ENCODE data around the gene ZNF444. TPM values are rescaled to one million over a fixed set of nuclear protein-coding genes. Genes with fewer than 3 reads are reported as not detected.
"Not testable (repeated sequence)": the region's sequence is repeated elsewhere in the genome, so short reads cannot be mapped to it uniquely, and the experiment has no call there.

ZNF444 gene
- polyA plus RNA-seq, 5 donors = 30.5 to 62.6 (median 51.1) TPM

DNA sequence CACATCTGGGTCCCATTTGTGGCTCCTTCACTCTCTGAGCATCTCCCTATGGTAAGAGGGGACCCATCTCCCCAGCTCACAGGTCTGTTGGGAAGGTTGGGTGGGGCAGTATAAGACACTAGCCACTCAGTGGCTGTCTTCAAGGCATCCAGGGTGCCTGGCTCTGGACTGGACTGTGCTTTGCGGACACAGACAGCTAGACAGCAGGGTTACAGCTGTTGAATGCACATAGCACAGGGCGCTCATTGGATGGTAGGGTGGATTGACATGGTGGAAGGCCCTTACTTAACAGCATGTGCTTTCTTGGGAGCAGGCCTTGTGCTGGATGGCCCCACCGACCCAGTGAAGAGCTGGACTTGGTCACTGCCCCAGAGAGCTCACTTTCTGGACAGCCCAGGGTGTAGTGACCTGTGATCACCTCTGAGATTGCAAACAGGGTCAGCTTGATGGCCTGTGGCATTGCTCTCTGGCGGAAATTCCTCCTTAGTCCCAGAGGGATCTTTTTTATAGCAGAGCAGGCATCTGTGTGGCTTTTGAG lies 1.9 kb downstream of the ZNF444 start:
- DNase-seq = no peak

DNA sequence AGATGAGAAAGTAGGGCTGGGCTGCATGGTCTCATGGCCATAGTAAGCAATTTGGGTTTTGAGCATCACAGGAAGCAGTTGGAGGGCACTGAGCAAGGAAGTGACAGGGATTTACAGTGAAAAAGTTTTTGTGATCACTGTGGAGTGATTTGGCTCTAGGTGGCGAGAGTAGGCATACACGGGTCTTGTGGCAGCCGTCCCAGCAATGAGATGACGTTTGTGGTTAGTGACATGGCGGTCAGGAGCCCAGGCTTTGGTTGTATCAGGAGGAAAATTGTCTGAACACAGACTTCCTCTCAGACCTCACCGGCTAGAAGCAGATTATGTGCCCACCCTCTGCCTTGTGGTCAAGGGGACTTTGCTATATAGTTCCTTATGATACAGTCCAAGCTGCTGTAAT lies 3.3 kb downstream of the ZNF444 start:
- DNase-seq = no peak

DNA sequence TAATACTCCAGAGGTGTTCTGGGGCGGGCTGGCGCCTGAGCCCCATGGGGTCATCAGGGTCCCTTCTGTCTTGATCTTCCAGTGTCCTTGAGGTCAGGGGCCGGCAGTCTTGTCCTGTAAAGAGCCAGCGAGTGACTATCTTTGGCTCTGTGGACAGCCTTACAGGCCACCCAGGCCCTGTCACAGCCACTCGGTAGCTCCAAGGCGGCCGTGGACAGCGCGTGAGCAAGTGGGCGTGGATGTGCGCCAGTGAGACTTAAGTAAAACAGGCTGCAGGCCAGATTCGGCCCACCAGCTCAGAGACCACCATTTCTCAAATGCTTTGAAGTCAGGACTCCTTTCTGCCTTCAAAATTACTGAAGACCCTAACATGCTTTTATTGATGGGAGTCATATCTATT lies 3.7 kb downstream of the ZNF444 start:
- no peak for DNase-seq

DNA sequence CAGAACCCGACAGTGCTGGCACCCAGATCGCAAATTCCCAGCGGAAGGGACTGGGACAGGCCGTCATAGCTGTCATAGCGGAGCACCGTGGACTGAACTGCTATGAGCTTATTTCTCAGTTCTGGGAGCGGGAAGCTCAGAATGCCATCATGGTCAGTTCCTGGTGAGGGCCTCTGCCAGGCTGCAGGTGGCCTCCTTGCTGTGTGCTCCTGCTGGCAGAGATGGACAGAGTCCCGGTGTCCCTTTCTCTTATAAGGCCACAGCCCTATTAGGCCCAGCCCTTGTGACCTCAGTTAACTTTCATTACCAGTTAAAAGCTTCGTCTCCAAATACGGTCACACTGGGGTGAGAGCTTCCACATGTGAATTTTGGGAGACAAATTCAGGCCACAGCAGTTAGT lies 4.6 kb downstream of the ZNF444 start:
- DNase-seq = no peak

DNA sequence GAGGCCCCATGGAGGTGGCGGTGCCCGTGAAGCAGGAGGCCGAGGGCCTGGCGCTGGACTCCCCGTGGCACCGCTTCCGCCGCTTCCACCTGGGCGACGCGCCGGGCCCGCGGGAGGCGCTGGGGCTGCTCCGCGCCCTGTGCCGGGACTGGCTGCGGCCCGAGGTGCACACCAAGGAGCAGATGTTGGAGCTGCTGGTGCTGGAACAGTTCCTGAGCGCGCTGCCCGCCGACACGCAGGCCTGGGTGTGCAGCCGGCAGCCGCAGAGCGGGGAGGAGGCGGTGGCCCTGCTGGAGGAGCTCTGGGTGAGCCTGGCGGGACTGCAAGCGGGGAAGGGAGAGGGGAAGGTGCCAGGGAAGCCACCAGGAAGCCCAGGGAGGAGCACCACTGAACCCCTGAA lies 5.8 kb downstream of the ZNF444 start:
- DNase-seq = no peak

DNA sequence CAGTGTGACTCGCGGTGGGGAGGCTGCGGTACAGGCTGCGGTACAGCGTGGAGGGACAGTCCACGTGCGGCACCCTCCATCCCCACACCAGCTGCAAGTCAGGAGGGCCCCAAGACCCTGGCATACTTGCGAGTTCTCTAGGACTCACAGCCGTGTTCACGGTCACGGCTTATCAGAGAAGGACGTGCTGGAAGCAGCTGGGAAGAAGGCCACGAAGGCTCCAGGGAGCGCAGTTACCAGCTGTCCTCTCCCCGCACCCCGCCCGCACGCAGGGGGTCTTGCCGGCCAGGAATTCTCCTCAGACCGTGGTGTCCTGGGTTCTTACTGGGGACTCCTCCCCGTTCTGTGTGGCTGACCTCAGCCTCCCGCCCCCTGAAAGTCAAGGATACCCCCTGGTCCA lies 6.2 kb downstream of the ZNF444 start:
- DNase-seq = no peak

DNA sequence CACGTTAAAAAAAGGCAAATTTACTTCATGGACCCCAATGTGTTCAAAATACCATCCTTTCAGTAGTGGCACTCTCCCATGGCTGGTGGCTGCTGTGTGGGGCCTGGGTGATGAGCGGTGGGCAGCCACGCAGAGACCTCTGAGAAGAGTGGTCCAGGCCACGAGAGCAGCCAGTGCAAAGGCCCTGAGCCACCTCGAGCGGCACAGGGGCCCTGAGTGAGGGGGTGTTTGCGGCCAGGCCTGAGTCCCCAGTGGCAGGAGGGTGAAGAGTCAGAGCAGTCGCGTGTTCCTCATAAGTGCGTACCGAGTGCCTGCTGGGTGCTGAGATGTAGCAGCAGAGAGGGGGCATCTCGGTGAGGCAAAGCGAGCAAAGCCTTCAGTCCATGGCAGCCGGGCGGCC lies 7.0 kb downstream of the ZNF444 start:
- DNase-seq = no peak

DNA sequence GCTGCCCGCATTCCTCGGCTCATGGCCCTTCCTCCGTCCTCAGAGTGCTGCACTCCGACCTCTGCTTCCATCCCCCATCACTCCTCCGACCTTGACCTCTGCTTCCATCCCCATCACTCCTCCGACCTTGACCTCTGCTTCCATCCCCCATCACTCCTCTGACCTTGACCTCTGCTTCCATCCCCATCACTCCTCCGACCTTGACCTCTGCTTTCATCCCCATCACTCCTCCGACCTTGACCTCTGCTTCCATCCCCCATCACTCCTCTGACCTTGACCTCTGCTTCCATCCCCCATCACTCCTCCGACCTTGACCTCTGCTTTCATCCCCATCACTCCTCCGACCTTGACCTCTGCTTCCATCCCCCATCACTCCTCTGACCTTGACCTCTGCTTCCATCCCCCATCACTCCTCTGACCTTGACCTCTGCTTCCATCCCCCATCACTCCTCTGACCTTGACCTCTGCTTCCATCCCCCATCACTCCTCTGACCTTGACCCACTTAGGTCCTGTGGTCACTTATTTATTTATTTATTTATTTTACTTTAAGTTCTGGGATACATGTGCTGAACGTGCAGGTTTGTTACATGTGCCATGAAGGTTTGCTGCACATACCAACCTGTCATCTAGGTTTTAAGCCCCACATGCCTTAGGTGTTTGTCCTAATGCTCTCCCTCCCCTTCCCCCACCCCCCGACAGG lies 8.0 kb downstream of the ZNF444 start:
- DNase-seq = not testable (repeated sequence)

DNA sequence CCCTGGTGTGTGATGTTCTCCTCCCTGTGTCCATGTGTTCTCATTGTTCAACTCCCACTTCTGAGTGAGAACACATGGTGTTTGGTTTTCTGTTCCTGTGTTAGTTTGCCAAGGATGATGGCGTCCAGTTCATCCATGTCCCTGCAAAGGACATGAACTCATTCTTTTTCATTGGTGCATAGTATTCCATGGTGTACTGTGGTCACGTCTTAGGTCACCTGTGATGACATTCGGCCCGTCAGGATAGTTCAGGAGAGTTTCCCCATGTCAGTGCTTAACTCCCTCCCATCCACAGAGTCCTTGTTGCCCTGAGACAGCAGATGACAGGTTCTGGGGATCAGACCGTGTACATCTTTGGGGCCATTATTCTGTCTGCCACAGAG lies 8.6 kb downstream of the ZNF444 start:
- no peak for DNase-seq

DNA sequence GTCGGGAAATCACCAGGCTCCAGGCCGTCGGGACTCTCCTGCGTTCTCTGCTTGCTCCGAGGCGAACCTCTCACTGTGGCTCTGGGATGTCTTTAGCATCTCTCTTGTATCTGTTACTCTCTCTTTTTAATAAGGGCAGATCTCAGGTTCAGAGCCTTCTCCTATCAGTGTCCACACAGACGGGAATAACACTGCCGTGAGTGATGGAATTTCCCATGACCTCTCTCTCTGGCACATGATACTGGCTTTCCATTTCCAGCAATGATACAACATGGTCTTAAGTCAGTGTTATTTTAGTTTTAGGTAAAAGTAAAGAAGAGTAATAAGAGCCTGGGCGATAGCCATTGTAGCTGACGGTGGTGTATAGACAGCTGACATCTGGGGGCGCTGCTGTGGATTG lies 9.3 kb downstream of the ZNF444 start:
- DNase-seq = no peak

DNA sequence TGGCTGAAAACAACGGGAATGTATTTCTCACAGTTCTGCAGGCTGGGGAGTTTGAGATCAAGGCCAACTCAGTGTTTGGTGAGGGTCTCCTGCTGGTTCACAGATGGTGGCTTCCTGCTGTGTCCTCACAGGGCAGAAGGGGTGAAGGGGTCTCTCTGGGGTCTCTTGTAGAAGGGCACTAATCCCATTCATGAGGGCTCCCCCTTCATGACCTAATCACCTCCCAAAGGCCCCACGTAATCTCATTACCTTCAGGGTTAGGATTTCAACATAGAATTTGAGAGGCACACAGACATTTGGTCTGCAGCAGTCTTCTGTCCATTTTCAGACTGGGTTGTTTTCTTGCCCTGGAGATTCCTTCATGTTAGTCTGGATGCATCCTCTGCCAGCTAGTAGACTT lies 11.6 kb downstream of the ZNF444 start:
- DNase-seq = no peak

DNA sequence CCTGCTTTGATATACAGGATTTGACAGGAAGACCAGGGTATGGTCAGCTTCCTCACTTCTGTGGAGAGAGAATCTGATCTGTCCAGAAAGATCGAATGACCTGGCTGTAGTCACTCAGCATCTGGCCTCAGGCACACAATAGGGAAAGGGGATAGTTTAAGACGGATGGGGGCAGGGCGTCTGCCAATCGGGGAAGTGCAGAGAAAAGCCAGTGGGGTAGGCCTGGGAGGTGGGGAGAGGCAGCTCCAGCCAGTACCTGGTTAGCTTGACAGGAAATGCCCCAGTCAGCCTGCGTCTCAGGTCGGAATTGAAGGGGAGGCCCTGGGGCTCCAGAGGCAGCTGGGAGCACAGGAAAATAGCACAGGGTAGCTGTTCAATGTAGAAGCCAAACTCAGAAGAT lies 12.4 kb downstream of the ZNF444 start:
- no peak for DNase-seq

DNA sequence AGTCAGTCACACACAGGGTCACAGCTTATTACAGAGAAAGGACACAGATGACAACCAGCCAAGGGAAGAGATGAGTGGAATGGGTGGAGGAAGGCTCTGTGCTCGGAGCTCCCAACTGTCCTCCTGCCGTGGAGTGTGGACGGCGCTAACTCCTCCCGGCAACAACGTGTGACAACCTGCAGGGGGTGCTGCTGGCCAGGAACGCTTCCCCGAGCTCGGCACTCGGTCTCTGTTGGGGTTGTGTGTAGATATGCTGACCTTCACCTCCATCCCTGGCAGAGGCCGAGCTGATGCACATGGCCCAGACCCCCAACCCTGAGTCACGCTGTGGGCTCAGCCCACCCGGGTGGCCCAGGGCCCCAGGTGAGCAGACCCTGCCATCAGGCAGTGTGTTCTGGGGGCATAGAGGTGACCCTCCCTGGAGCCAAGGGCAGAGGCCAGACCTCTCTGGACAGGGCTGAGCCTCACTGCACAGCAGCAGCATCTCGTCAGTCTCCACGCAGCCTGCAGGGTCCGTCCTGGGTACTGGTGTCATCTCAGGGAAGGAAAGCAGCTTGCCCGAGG lies 14.1 kb downstream of the ZNF444 start:
- no peak for DNase-seq

DNA sequence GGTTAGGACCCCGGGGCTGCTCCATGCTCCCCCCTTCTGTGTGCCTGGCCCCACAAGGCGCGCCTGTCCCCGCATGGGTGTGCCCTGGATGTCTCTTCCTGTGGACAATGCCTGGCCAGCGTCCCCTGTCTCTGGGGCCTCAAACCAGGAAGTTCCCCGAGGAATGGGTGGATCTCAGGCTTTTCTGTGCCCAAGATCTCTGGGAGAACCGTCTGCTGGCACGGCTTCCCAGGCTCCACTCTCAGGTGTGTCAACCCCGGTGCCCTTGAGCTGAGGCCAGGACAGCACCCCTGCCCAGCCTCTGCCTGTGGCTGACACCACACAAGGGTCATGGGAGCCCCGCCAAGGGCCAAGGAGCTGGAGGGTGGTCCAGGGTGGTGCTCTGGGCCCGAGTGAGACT lies 15.7 kb downstream of the ZNF444 start:
- DNase-seq = no peak

DNA sequence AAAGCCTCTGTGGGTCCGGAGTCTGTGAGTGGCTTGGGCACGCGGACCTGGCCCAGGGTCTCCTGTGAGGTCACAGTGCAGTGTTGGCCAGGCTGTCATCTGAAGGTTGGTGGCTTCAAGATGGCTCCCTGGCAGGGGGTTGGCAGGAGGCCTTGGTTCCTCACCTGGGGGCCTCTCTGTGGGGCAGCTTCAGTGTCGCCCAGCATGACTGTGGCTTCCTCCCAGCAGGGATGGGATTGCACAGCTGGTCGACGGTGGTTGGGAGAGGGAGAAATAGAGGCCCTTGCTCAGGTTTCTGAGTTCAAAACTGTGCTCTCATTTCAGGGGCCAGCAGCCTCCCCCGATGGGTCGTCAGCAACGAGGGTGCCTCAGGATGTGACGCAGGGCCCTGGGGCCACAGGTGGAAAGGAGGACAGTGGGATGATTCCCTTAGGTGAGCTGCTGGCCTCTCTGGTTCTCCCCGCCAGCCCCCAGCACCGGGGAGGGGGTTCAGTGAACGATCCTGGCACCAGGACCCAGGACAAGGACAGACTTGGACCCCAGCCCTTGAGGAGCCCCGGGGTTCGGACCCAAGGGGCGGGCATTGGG lies 17.2 kb downstream of the ZNF444 start:
- no peak for DNase-seq

DNA sequence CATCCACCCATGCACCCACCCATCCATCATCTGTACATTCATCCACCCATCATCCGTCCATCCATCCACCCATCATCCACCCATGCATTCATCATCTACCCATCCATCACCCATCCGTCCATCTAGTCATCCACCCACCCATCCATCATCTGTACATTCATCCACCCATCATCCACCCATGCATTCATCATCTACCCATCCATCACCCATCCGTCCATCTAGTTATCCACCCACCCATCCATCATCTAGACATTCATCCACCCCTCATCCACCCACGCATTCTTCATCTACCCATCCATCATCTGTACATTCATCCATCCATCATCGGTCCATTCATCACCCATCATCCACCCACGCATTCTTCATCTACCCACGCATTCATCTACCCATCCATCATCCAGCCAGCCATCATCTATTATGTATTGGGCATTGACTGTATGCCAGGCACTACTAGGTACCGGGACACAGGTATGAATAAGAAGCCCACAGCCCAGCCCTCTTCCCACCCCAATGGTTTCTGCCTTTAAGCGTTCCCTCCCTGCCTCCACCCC lies 18.0 kb downstream of the ZNF444 start:
- no peak for DNase-seq

DNA sequence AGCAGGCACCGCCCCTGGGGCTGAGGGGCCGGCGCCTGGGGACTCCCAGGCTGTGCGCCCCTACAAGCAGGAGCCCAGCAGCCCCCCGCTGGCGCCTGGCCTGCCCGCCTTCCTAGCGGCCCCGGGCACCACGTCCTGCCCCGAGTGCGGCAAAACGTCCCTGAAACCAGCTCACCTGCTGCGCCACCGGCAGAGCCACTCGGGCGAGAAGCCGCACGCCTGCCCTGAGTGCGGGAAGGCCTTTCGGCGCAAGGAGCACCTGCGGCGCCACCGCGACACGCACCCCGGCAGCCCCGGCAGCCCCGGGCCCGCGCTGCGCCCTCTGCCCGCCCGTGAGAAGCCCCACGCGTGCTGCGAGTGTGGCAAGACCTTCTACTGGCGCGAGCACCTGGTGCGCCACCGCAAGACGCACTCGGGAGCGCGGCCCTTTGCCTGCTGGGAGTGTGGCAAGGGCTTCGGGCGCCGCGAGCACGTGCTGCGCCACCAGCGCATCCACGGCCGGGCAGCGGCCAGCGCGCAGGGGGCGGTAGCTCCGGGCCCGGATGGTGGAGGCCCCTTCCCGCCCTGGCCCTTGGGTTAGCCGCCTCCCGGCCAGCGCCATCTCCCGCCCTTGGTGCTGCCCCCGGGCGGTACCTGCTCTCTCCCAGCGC lies 18.7 kb downstream of the ZNF444 start:
- DNase-seq = no peak

DNA sequence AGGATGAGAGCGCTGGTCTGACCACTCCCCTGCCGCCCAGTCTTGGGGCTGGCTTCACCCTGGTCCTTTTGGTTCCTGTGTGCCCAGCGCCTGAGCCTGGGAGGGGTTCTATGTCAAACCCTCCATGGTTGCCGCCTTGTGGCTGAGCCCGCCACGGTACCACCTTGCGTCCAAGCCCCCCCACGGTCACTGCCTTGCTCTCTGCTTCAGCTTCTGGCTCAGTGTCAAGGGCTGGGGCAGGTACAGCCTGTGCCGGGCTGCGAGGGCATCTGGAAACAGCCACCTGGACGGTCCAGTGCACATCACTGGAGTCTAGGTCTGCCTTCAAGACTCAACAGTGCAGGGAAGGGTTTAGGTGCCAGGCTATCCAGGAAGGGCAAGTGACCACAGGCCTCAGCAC lies 20.4 kb downstream of the ZNF444 start:
- no peak for DNase-seq

DNA sequence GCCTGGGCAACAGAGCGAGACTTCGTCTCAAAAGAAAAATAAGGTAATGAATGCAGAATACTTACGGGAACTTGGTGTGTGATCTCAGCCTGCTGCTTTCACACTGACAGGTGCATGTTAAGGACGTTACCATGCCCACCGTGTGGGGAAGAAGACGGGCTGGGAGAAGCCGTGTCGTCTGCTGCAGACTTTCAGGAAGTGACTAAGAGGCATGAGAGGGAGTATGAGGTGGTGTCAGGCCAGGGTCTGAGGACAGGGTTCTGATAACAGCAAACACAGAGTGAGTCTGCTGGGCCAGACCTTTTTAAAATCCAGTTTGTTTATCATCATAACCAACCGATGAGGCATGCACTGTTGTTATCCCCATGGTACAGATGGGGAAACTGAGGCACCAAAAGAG lies 21.2 kb downstream of the ZNF444 start:
- no peak for DNase-seq

DNA sequence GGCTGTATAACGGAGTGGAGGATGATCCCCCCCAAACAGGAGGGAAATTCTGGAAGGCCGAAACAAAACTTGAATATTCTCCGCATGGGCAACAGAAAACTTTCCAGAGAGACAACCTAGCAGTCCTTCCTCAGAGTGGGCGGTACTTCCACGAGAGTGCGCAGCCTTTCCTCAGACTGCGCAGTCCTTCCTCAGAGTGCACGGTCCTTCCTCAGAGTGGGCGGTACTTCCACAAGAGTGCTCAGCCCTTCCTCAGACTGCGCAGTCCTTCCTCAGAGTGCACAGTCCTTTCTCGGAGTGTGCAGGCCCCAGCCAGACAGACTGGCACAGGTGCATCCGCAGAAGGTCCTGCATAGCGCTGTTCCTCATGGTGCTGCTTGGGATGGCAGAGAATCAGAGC lies 22.0 kb downstream of the ZNF444 start:
- DNase-seq = no peak

DNA sequence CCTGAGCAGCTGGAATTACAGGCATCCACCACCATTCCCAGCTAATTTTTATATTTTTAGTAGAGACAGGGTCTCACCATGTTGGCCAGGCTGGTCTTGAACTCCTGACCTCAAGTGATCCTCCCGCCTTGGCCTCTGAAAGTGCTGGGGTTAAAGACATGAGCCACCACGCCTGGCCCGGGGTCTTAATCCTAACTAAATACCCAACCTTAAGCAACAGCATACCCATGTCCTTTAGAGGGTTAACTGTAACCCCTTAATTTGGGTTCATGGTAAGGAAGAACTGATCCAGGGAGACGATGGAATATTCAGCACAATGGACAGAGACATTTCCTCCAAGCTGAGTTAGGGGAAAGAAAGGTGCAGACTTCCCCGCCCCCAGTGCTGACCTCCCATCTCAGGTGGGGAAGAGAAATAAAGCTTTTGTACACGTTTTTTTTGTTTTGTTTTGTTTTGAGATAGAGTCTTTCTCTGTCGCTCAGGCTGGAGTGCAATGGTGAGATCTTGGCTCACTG lies 26.0 kb downstream of the ZNF444 start:
- DNase-seq = no peak

DNA sequence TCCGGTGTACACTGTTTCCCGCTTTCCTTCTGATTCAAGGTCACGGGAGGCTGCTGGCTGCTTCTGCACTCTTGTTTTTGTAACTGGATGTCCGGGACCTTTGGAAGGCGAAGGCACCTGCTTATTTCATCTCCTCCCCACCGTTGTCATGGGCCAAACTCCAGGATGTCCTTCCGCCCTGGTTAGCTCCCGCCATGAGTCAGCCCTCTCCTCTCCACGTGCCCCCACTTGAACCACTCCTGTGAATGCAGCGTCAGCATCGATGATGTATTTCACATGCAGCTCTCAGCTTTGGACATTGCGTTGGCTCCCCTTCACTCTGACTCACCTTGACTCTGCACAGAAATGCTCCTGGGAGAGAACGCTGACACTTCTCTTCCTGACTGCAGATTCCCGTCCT lies 29.2 kb downstream of the ZNF444 start:
- no peak for DNase-seq
